Ascending aorta (tissue), 2 donors: Measurements from ENCODE around the gene MORC3. TPM values are rescaled to one million over a fixed set of nuclear protein-coding genes. Genes with fewer than 3 reads are reported as not detected.

Experiments
- DNase-seq, 2 donors: peaks; one replicate each; pipeline ENCODE4 v3.0.0-alpha.2; 2019; ENCODE audit warnings: low spot score in 2 of 2
- H3K27ac ChIP-seq, 2 donors: fragments of 200-600 bp; sonication (generic); one replicate each; pipeline ENCODE4 v1.5.1; 2016 to 2017; ENCODE audit warnings: mild to moderate bottlenecking in 1 of 2
- H3K27me3 ChIP-seq: fragments of 200-600 bp; sonication (generic); one replicate; pipeline ENCODE4 v1.5.1; 2017
- H3K36me3 ChIP-seq, 2 donors: fragments of 200-600 bp; sonication (generic); one replicate each; pipeline ENCODE4 v1.5.1; 2016
- H3K4me1 ChIP-seq, 2 donors: fragments of 200-600 bp; sonication (generic); one replicate each; pipeline ENCODE4 v1.5.1; 2016 to 2017; ENCODE audit warnings: mild to moderate bottlenecking in 1 of 2
- H3K4me3 ChIP-seq, 2 donors: fragments of 200-600 bp; sonication (generic); one replicate each; pipeline ENCODE4 v1.5.1; 2016 to 2017; ENCODE audit warnings: mild to moderate bottlenecking in 1 of 2
- H3K9me3 ChIP-seq, 2 donors: fragments of 200-600 bp; sonication (generic); one replicate each; pipeline ENCODE4 v1.5.1; 2016
- intact Hi-C: fragments of 100-400 bp; cut with DNase I; formaldehyde crosslinking; loops from one replicate; pipeline ENCODE4 v1.15.1; 2023
- total RNA-seq: library from RNA; depleted of rRNA; stranded (reverse); fragments of >200 nt; gene quantifications from one replicate; pipeline ENCODE4 v1.1.0, GENCODE V29; 2016
- TF ChIP-seq, protein P1 (sequence below), 3 experiments: fragments of 200-600 bp in 2 of 3; fragments of 450-650 bp in 1 of 3; sonication (generic) in 2 of 3; IDR thresholded peaks; one replicate each; pipeline ENCODE4 v1.5.1; 2016 to 2019; ENCODE audit warnings: antibody characterized with exemption in 3 of 3, mild to moderate bottlenecking in 1 of 3, moderate library complexity in 1 of 3

Gene MORC3
- total RNA-seq, 1 donor from 2014 or later: 7.9 TPM

DNA sequence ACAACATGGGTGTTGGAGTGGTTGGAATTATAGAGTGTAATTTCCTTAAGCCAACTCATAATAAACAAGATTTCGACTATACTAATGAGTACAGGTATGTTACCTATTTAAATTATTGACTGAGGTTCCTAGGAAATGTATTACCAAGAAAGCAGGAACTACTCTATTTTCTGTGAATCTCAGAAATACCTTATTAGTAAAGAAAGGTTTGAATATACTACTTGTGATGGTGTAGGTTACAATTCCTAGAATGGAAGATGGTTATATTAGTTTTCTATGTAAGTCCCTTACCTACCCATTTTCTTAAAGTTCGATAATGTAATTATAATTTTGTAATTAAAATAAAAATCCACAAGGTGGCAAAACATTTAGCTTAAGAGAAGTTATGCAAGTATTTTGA lies 29.3 kb downstream of the MORC3 start:
- TF ChIP-seq, protein P1, sequence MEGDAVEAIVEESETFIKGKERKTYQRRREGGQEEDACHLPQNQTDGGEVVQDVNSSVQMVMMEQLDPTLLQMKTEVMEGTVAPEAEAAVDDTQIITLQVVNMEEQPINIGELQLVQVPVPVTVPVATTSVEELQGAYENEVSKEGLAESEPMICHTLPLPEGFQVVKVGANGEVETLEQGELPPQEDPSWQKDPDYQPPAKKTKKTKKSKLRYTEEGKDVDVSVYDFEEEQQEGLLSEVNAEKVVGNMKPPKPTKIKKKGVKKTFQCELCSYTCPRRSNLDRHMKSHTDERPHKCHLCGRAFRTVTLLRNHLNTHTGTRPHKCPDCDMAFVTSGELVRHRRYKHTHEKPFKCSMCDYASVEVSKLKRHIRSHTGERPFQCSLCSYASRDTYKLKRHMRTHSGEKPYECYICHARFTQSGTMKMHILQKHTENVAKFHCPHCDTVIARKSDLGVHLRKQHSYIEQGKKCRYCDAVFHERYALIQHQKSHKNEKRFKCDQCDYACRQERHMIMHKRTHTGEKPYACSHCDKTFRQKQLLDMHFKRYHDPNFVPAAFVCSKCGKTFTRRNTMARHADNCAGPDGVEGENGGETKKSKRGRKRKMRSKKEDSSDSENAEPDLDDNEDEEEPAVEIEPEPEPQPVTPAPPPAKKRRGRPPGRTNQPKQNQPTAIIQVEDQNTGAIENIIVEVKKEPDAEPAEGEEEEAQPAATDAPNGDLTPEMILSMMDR (IDR thresholded peaks at IDR 0.05): no peak
- no peaks in the 10 kb centered on the region for H3K4me1 ChIP-seq
- H3K4me3 ChIP-seq: no peak overlapping the region
- peaks cover 26 to 65% of the 10 kb centered on the region in 2 donors for H3K36me3 ChIP-seq
- no peaks in the 10 kb centered on the region for H3K27me3 ChIP-seq
- DNase-seq: no peak
- H3K9me3 ChIP-seq: no peaks in the 10 kb centered on the region
- H3K27ac ChIP-seq: no peak overlapping the region
- intact Hi-C loops: no loop called here

DNA sequence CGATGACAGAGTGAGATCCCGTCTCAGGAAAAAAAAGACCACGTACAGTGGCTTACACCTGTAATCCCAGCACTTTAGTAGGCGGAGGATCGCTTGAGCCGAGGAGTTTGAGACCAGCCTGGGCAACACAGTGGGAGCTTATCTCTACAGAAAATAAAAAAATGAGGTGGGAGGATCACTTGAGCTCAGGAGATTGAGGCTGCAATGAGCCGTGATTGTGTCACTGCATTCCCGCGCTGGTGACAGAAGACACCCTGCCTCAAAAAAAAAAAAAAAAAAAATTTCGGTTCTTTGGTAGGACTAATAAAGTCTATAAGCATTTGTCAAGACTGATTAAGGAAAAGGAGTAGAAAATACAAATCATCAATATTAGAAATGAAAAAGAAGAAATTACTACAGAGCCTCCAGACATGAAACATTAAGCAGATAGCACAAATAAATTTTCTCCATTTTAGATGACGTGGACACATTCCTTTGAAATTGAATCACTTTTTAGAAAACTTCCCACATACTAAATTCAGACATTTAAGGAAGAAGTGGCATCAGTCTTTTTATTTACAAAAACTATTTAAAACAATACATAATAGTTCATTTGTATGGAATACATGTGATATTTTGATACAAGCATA lies 30.4 kb downstream of the MORC3 start:
- no peaks in the 10 kb centered on the region for H3K4me1 ChIP-seq
- peaks cover 24 to 65% of the 10 kb centered on the region in 2 donors for H3K36me3 ChIP-seq
- TF ChIP-seq, protein P1 (IDR thresholded peaks at IDR 0.05): no peak
- H3K9me3 ChIP-seq: no peaks in the 10 kb centered on the region
- H3K27ac ChIP-seq: peak overlapping the region; percentile 17 to 32
- H3K4me3 ChIP-seq: no peak overlapping the region
- intact Hi-C loops: no loop called here
- no peaks in the 10 kb centered on the region for H3K27me3 ChIP-seq
- no peak for DNase-seq

DNA sequence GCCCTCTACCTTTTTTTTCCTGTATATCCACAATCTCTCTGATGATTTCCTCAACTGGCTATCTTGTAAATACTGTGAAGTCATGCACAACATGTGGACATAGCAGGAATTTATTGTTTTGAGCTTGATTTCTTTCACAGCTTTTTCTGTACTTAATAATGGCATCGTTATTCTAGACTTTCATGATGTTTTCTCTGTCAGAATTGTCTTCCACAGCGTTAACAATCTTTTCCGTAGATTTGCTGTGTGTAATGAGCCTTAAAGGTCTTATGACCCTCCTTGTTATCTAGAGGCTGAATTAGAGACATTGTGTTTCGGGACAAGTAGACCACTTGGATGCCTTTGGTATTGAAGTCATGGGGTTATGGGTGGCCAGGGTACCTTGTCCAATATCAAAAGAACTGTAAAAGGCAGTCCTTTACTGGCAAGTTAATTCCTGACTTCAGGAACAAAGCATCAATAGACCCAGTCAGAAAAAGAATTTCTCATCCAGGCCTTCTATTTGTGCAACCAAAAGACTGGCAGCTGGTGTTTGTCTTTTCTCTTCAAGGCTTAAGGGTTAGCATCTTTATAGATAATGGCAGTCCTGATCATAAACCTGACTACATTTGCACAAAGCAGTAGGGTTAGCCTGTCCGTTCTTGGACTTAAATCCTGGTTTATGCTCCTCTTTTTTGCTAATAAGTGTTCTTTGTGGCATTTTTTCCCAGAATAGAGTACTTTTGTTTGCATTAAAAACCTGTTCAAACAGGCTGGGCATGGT lies 35.1 kb downstream of the MORC3 start:
- H3K27ac ChIP-seq: no peak overlapping the region
- TF ChIP-seq, protein P1 (IDR thresholded peaks at IDR 0.05): no peak
- DNase-seq: no peak
- H3K36me3 ChIP-seq: peaks cover 33 to 62% of the 10 kb centered on the region in 2 donors
- no peaks in the 10 kb centered on the region for H3K27me3 ChIP-seq
- H3K9me3 ChIP-seq: no peaks in the 10 kb centered on the region
- H3K4me3 ChIP-seq: no peak overlapping the region
- intact Hi-C loops: no loop called here
- no peaks in the 10 kb centered on the region for H3K4me1 ChIP-seq

DNA sequence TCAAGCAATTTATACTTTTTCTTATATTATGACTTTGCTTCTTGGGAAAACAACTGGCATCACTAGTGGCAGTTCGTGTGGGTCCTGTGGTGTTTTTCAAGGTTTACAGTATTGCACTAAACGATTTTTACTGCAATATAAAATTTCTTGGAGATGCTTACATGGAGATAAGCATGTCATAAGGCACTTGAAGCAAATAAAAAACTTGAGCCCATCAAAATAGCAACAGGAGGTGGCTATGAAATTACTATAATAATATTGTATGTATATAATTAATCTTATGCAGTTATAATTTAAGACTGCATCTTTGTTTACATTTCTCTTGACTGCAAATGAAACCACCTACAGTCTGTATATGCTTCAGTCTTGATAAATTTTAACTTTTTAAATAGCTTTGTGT lies 35.9 kb downstream of the MORC3 start:
- H3K36me3 ChIP-seq: peaks cover 41 to 69% of the 10 kb centered on the region in 2 donors
- no peaks in the 10 kb centered on the region for H3K4me1 ChIP-seq
- TF ChIP-seq, protein P1 (IDR thresholded peaks at IDR 0.05): no peak
- no peak for DNase-seq
- no peak overlapping the region for H3K27ac ChIP-seq
- H3K9me3 ChIP-seq: no peaks in the 10 kb centered on the region
- no peaks in the 10 kb centered on the region for H3K27me3 ChIP-seq
- intact Hi-C loops: no loop called here
- no peak overlapping the region for H3K4me3 ChIP-seq

DNA sequence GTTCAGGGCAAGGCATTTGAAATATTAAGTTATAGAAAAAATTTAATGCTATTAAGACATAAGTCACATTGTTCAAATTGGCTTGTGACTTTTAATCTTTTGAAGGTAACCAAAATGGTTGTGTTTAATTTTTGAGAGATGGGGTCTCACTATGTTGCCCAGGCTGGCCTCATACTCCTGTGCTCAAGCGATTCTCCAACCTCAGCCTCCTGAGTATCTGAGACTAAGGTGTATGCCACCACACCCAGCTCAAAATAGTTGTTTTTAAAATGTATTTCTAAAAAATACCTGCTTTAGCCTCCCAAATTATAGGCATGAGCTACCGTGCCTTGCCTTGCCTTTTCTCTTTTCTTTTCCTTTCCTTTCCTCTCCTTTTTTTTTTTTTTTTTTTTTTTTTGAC lies 39.2 kb downstream of the MORC3 start:
- H3K36me3 ChIP-seq: peaks cover 67 to 88% of the 10 kb centered on the region in 2 donors
- H3K4me3 ChIP-seq: no peak overlapping the region
- no peak overlapping the region for H3K27ac ChIP-seq
- H3K9me3 ChIP-seq: no peaks in the 10 kb centered on the region
- intact Hi-C loops: no loop called here
- H3K4me1 ChIP-seq: no peaks in the 10 kb centered on the region
- DNase-seq: no peak
- no peaks in the 10 kb centered on the region for H3K27me3 ChIP-seq
- TF ChIP-seq, protein P1 (IDR thresholded peaks at IDR 0.05): no peak
